CD4-positive, CD25-positive, alpha-beta regulatory T cell (primary cell): Measurements from ENCODE around the gene NPTX1. TPM values are rescaled to one million over a fixed set of nuclear protein-coding genes. Genes with fewer than 3 reads are reported as not detected.

Experiments
- ATAC-seq, 2 donors: fragments of 150-1000 bp; cut with Tn5 transposase; one replicate each; pipeline ENCODE4 v1.10.0; 2021; ENCODE audit warnings: low read depth in 2 of 2, moderate number of reproducible peaks in 2 of 2, moderate library complexity in 1 of 2
- DNase-seq, 3 donors: peaks; one replicate each; pipeline versions ENCODE4 v3.0.0 to v3.0.0-alpha.2; 2012 to 2022; ENCODE audit warnings: mixed read lengths in 1 of 3
- H3K27ac ChIP-seq: one replicate; pipeline ENCODE4 v1.7.0; 2013; ENCODE audit warnings: mild to moderate bottlenecking, low read length; ENCODE audit not compliant: insufficient read depth, poor library complexity, severe bottlenecking
- H3K27me3 ChIP-seq: one replicate; pipeline ENCODE4 v1.7.0; 2013; ENCODE audit warnings: low read length; ENCODE audit not compliant: control insufficient read depth, insufficient read depth
- H3K36me3 ChIP-seq: one replicate; pipeline ENCODE4 v1.7.0; 2013; ENCODE audit warnings: mild to moderate bottlenecking, low read length, moderate library complexity; ENCODE audit not compliant: control insufficient read depth, insufficient read depth
- H3K4me1 ChIP-seq: 2 replicates; pipeline ENCODE4 v1.7.0; 2013; ENCODE audit warnings: mild to moderate bottlenecking, low read length; ENCODE audit not compliant: insufficient read depth, control insufficient read depth, poor library complexity, severe bottlenecking
- H3K4me3 ChIP-seq: one replicate; pipeline ENCODE4 v1.7.0; 2013; ENCODE audit warnings: low read depth, mild to moderate bottlenecking, low read length, moderate library complexity
- H3K9me3 ChIP-seq, 2 experiments: 1 replicate in 1 of 2; 2 replicates in 1 of 2; pipeline ENCODE4 v1.7.0; 2013; ENCODE audit warnings: low read length in 2 of 2, mild to moderate bottlenecking in 1 of 2, moderate library complexity in 1 of 2; ENCODE audit not compliant: control insufficient read depth in 2 of 2
- H3K27ac Mint-ChIP-seq, 3 donors: one replicate each; pipeline ENCODE4 v1.8.0; 2020 to 2022; ENCODE audit warnings: mild to moderate bottlenecking in 3 of 3, mixed read lengths in 3 of 3, moderate library complexity in 2 of 3
- H3K27me3 Mint-ChIP-seq: one replicate; pipeline ENCODE4 v1.8.0; 2022; ENCODE audit warnings: mild to moderate bottlenecking, mixed read lengths
- H3K36me3 Mint-ChIP-seq: one replicate; pipeline ENCODE4 v1.8.0; 2020; ENCODE audit warnings: mixed read lengths
- H3K4me1 Mint-ChIP-seq, 4 donors: one replicate each; pipeline ENCODE4 v1.8.0; 2020 to 2022; ENCODE audit warnings: mixed read lengths in 4 of 4, mild to moderate bottlenecking in 1 of 4
- H3K4me3 Mint-ChIP-seq, 4 donors: one replicate each; pipeline ENCODE4 v1.8.0; 2020 to 2022; ENCODE audit warnings: mild to moderate bottlenecking in 4 of 4, mixed read lengths in 4 of 4, moderate library complexity in 3 of 4
- H3K9me3 Mint-ChIP-seq, 7 donors: one replicate each; pipeline ENCODE4 v1.8.0; 2020 to 2022; ENCODE audit warnings: mixed read lengths in 7 of 7, mild to moderate bottlenecking in 3 of 7, moderate library complexity in 2 of 7
- polyA plus RNA-seq, 4 donors: library from polyadenylated mRNA; unstranded; fragments of 300-500 nt; fragmentation: Illumina TruSeq; gene quantifications; one replicate each; pipeline ENCODE4 v1.2.3, GENCODE V29; 2021
- total RNA-seq: library from RNA; stranded (reverse); gene quantifications from one replicate; pipeline ENCODE4 v1.2.3, GENCODE V29; 2022

Gene NPTX1
- total and polyA plus RNA-seq, 5 donors from 2014 or later = 0.07 to 0.22 TPM; not detected in 3

GRCh38 chr17:80449194-80449929 lies 27.0 kb downstream of the NPTX1 start:
- Histone ChIP-seq H3K27me3 (no peaks in the 10 kb centered on the region), H3K4me1 (peaks cover 7% of the 10 kb centered on the region), H3K27ac (no peak overlapping the region), H3K4me3 (no peak overlapping the region), H3K9me3 (no peaks in the 10 kb centered on the region), H3K36me3 (no peaks in the 10 kb centered on the region)
- ATAC-seq = no peak
- peaks cover 0 to 2% (median 0%) of the 10 kb centered on the region in 7 donors for H3K9me3 Mint-ChIP-seq
- peak overlapping the region in 1 of 4 donors; percentile 69 for H3K4me3 Mint-ChIP-seq
- no peak overlapping the region for H3K27ac Mint-ChIP-seq
- H3K36me3 Mint-ChIP-seq = no peaks in the 10 kb centered on the region
- no peak for DNase-seq
- no peaks in the 10 kb centered on the region for H3K27me3 Mint-ChIP-seq
- H3K4me1 Mint-ChIP-seq = peaks cover 0 to 11% (median 5%) of the 10 kb centered on the region in 4 donors

GRCh38 chr17:80447790-80448189 lies 28.6 kb downstream of the NPTX1 start:
- no peak overlapping the region for H3K27ac Mint-ChIP-seq

GRCh38 chr17:80446645-80447405 lies 29.6 kb downstream of the NPTX1 start:
- H3K36me3 Mint-ChIP-seq = no peaks in the 10 kb centered on the region
- Histone ChIP-seq H3K36me3 (no peaks in the 10 kb centered on the region), H3K27ac (no peak overlapping the region), H3K27me3 (no peaks in the 10 kb centered on the region), H3K4me3 (no peak overlapping the region), H3K9me3 (no peaks in the 10 kb centered on the region), H3K4me1 (no peaks in the 10 kb centered on the region)
- H3K9me3 Mint-ChIP-seq = peaks cover 0 to 1% (median 0%) of the 10 kb centered on the region in 7 donors
- H3K4me3 Mint-ChIP-seq = no peak overlapping the region
- ATAC-seq (no peak), DNase-seq (no peak)
- H3K27ac Mint-ChIP-seq = no peak overlapping the region
- H3K27me3 Mint-ChIP-seq = peaks cover 12% of the 10 kb centered on the region
- H3K4me1 Mint-ChIP-seq = no peaks in the 10 kb centered on the region

More at GRCh38 chr17:80447790-80448189, 28.6 kb downstream of the NPTX1 start:
- Histone ChIP-seq H3K27ac (no peak overlapping the region), H3K9me3 (no peaks in the 10 kb centered on the region), H3K4me3 (no peak overlapping the region), H3K27me3 (no peaks in the 10 kb centered on the region), H3K36me3 (no peaks in the 10 kb centered on the region), H3K4me1 (no peaks in the 10 kb centered on the region)
- H3K4me1 Mint-ChIP-seq = no peaks in the 10 kb centered on the region
- no peak for DNase-seq
- ATAC-seq = no peak
- no peak overlapping the region for H3K4me3 Mint-ChIP-seq
- H3K36me3 Mint-ChIP-seq = no peaks in the 10 kb centered on the region
- H3K27me3 Mint-ChIP-seq = peaks cover 3% of the 10 kb centered on the region
- H3K9me3 Mint-ChIP-seq = peaks cover 0 to 1% (median 0%) of the 10 kb centered on the region in 7 donors

GRCh38 chr17:80445726-80446110 lies 30.7 kb downstream of the NPTX1 start:
- Histone ChIP-seq H3K4me3 (no peak overlapping the region), H3K27ac (no peak overlapping the region), H3K27me3 (no peaks in the 10 kb centered on the region), H3K4me1 (no peaks in the 10 kb centered on the region), H3K9me3 (no peaks in the 10 kb centered on the region), H3K36me3 (no peaks in the 10 kb centered on the region)
- no peak for ATAC-seq
- H3K36me3 Mint-ChIP-seq = no peaks in the 10 kb centered on the region
- peaks cover 18% of the 10 kb centered on the region for H3K27me3 Mint-ChIP-seq
- peaks cover 0 to 1% (median 0%) of the 10 kb centered on the region in 7 donors for H3K9me3 Mint-ChIP-seq
- no peak overlapping the region for H3K4me3 Mint-ChIP-seq
- no peak for DNase-seq
- H3K27ac Mint-ChIP-seq = no peak overlapping the region
- H3K4me1 Mint-ChIP-seq = no peaks in the 10 kb centered on the region

- peaks cover 0 to 1% (median 0%) of the 10 kb centered on the region in 7 donors for H3K9me3 Mint-ChIP-seq
- H3K4me3 Mint-ChIP-seq = no peak overlapping the region
- ATAC-seq = no peak
- no peaks in the 10 kb centered on the region for H3K27me3 ChIP-seq
- no peak overlapping the region for H3K4me3 ChIP-seq
- no peak for DNase-seq
- H3K36me3 Mint-ChIP-seq = no peaks in the 10 kb centered on the region
- no peaks in the 10 kb centered on the region for H3K4me1 Mint-ChIP-seq
- no peaks in the 10 kb centered on the region for H3K4me1 ChIP-seq
- H3K36me3 ChIP-seq = no peaks in the 10 kb centered on the region
- peaks cover 19% of the 10 kb centered on the region for H3K27me3 Mint-ChIP-seq
- no peaks in the 10 kb centered on the region for H3K9me3 ChIP-seq
- H3K27ac ChIP-seq = no peak overlapping the region
- H3K27ac Mint-ChIP-seq = no peak overlapping the region
Measured at GRCh38 chr17:80445007-80445725, 31.2 kb downstream of the NPTX1 start.

- H3K36me3 Mint-ChIP-seq = no peaks in the 10 kb centered on the region
- H3K4me3 Mint-ChIP-seq = no peak overlapping the region
- no peak for ATAC-seq
- Histone ChIP-seq H3K4me3 (no peak overlapping the region), H3K27ac (no peak overlapping the region), H3K27me3 (no peaks in the 10 kb centered on the region), H3K4me1 (no peaks in the 10 kb centered on the region), H3K36me3 (no peaks in the 10 kb centered on the region), H3K9me3 (no peaks in the 10 kb centered on the region)
- DNase-seq = no peak
- no peak overlapping the region for H3K27ac Mint-ChIP-seq
- H3K9me3 Mint-ChIP-seq = peaks cover 0 to 1% (median 0%) of the 10 kb centered on the region in 7 donors
- H3K4me1 Mint-ChIP-seq = no peaks in the 10 kb centered on the region
- H3K27me3 Mint-ChIP-seq = peaks cover 19% of the 10 kb centered on the region
Measured at GRCh38 chr17:80444644-80444979, 31.8 kb downstream of the NPTX1 start.

GRCh38 chr17:80443916-80444643 lies 32.3 kb downstream of the NPTX1 start:
- H3K4me1 Mint-ChIP-seq = no peaks in the 10 kb centered on the region
- H3K36me3 ChIP-seq = no peaks in the 10 kb centered on the region
- no peak overlapping the region for H3K4me3 ChIP-seq
- no peak for ATAC-seq
- H3K27ac Mint-ChIP-seq = no peak overlapping the region
- H3K27ac ChIP-seq = no peak overlapping the region
- H3K27me3 ChIP-seq = no peaks in the 10 kb centered on the region
- no peaks in the 10 kb centered on the region for H3K36me3 Mint-ChIP-seq
- H3K9me3 Mint-ChIP-seq = peaks cover 0 to 1% (median 0%) of the 10 kb centered on the region in 7 donors
- peaks cover 19% of the 10 kb centered on the region for H3K27me3 Mint-ChIP-seq
- H3K9me3 ChIP-seq = no peaks in the 10 kb centered on the region
- DNase-seq = no peak
- no peaks in the 10 kb centered on the region for H3K4me1 ChIP-seq
- no peak overlapping the region for H3K4me3 Mint-ChIP-seq
